GM12878 (cell line): Measurements from ENCODE around the gene PGF. TPM values are rescaled to one million over a fixed set of nuclear protein-coding genes. Genes with fewer than 3 reads are reported as not detected.

ENCODE experiments used
- ATAC-seq: fragments of 200-7000 bp; cut with Tn5 transposase; 3 replicates; pipeline ENCODE4 v1.9.1; 2020; ENCODE audit warnings: mild to moderate bottlenecking, moderate library complexity
- BruUV-seq: library from RNA; stranded (reverse); fragments of 400-500 nt; replicated peaks from 2 replicates; lab custom pipeline; 2021; lab: Mats Ljungman, UMichigan
- CTCF ChIA-PET: fragments of 300-600 bp; sonication (Branson Sonifier 250); formaldehyde crosslinking; extraction: SDS; loops from one replicate; lab custom pipeline; 2021; ENCODE audit warnings: inconsistent platforms; lab: Yijun Ruan, JAX
- POLR2A ChIA-PET: fragments of 350-600 bp; formaldehyde crosslinking; extraction: SDS; loops from one replicate; lab custom pipeline; 2021; ENCODE audit warnings: inconsistent platforms; lab: Charles Lee
- RAD21 ChIA-PET: fragments of 300-600 bp; sonication (Branson Sonifier 250); formaldehyde crosslinking; loops from one replicate; lab custom pipeline; 2023; ENCODE audit warnings: antibody characterized with exemption; ENCODE audit not compliant: unreplicated experiment; lab: Charles Lee
- SMC1A ChIA-PET: fragments of 300-600 bp; sonication (Branson Sonifier 250); formaldehyde crosslinking; loops from one replicate; lab custom pipeline; 2023; ENCODE audit not compliant: unreplicated experiment, uncharacterized antibody; lab: Charles Lee
- DNase-seq: peaks from one replicate; pipeline ENCODE4 v3.0.0-alpha.2; 2011; ENCODE audit warnings: low read depth, low spot score
- FAIRE-seq: peaks from 3 replicates; lab custom pipeline; 2011; peaks lifted over from hg19 to GRCh38; lab: Jason Lieb, UNC
- H2AFZ ChIP-seq: 2 replicates; pipeline ENCODE4 v1.6.0; 2011; ENCODE audit warnings: low read depth, low read length, control low read depth; ENCODE audit not compliant: control insufficient read depth
- H3K27ac ChIP-seq: 2 replicates; pipeline ENCODE4 v1.5.1; 2011; ENCODE audit warnings: control low read depth; ENCODE audit not compliant: control insufficient read depth, insufficient read depth
- H3K27me3 ChIP-seq, 2 experiments: replicated peaks in 1 of 2; 2 replicates each; pipeline versions ENCODE4 v1.6.0 to v1.6.1; 2011; ENCODE audit warnings: low read length in 1 of 2; ENCODE audit not compliant: control insufficient read depth in 2 of 2, insufficient read depth in 2 of 2
- H3K36me3 ChIP-seq, 2 experiments: 2 replicates each; pipeline ENCODE4 v1.5.1; 2011; ENCODE audit warnings: low read length in 1 of 2; ENCODE audit not compliant: control insufficient read depth in 2 of 2, insufficient read depth in 2 of 2
- H3K4me1 ChIP-seq: 2 replicates; pipeline ENCODE4 v1.6.1; 2011; ENCODE audit warnings: mild to moderate bottlenecking, low read length, moderate library complexity, mixed read lengths; ENCODE audit not compliant: control insufficient read depth, insufficient read depth
- H3K4me2 ChIP-seq: 2 replicates; pipeline ENCODE4 v1.6.0; 2011; ENCODE audit warnings: control low read depth; ENCODE audit not compliant: control insufficient read depth, insufficient read depth
- H3K4me3 ChIP-seq: fragments of 200-600 bp; sonication (generic); 2 replicates; pipeline ENCODE4 v1.5.1; 2016
- H3K79me2 ChIP-seq: 2 replicates; pipeline ENCODE4 v1.6.0; 2011; ENCODE audit warnings: low read length; ENCODE audit not compliant: control insufficient read depth, insufficient read depth
- H3K9ac ChIP-seq: 2 replicates; pipeline ENCODE4 v1.8.0; 2011; ENCODE audit warnings: low read length, control low read depth, mixed read lengths; ENCODE audit not compliant: control insufficient read depth, insufficient read depth
- H3K9me3 ChIP-seq: replicated peaks from 3 replicates; pipeline ENCODE4 v1.5.1; 2011; ENCODE audit warnings: mild to moderate bottlenecking, low read length; ENCODE audit not compliant: control insufficient read depth, insufficient read depth
- H4K20me1 ChIP-seq: 2 replicates; pipeline ENCODE4 v1.6.0; 2011; ENCODE audit not compliant: control insufficient read depth, insufficient read depth
- BHLHE40 ChIP-seq, 2 experiments: fragments of 450-650 bp in 1 of 2; IDR thresholded peaks; 2 replicates each; pipeline ENCODE4 v1.6.1; 2011 to 2017; ENCODE audit warnings: low read depth in 2 of 2, borderline replicate concordance in 1 of 2, improper control_type of control experiment in 1 of 2, low read length in 1 of 2, mild to moderate bottlenecking in 1 of 2
- IKZF1 ChIP-seq: fragments of 450-650 bp; conservative IDR thresholded peaks from 2 replicates; pipeline ENCODE4 v1.6.1; 2017; ENCODE audit warnings: antibody characterized with exemption, mild to moderate bottlenecking
- JUND ChIP-seq: IDR thresholded peaks from 2 replicates; pipeline ENCODE4 v1.6.1; 2012; ENCODE audit warnings: low read depth, mild to moderate bottlenecking, low read length, improper control_type of control experiment, moderate library complexity
- MEF2B ChIP-seq: fragments of 450-650 bp; IDR thresholded peaks from 2 replicates; pipeline ENCODE4 v1.6.1; 2018; ENCODE audit warnings: mild to moderate bottlenecking, moderate library complexity; ENCODE audit not compliant: partially characterized antibody, poor library complexity, severe bottlenecking
- MYB ChIP-seq: fragments of 150-350 bp; IDR thresholded peaks from 2 replicates; pipeline ENCODE4 v1.6.1; 2014; ENCODE audit warnings: mild to moderate bottlenecking, low read depth, low read length, borderline replicate concordance
- STAT1 ChIP-seq: fragments of 450-650 bp; conservative IDR thresholded peaks from 2 replicates; pipeline ENCODE4 v1.6.1; 2014; ENCODE audit warnings: antibody characterized with exemption, mild to moderate bottlenecking
- YY1 ChIP-seq: IDR thresholded peaks from 2 replicates; pipeline ENCODE4 v1.6.1; 2011; ENCODE audit warnings: low read depth, mild to moderate bottlenecking, low read length
- ZNF207 ChIP-seq: fragments of 450-650 bp; IDR thresholded peaks from 2 replicates; pipeline ENCODE4 v1.6.1; 2014; ENCODE audit warnings: antibody characterized with exemption, mild to moderate bottlenecking, borderline replicate concordance
- WGBS: methylation state at CpG from one replicate; pipeline ENCODE4 v1.1.6; 2016; ENCODE audit warnings: low lambda C conversion rate; ENCODE audit not compliant: insufficient replicate concordance, insufficient coverage; ENCODE audit errors: missing lambda C conversion rate; 5-methylcytosine and 5-hydroxymethylcytosine counted together
- in situ Hi-C: fragments of 300-500 bp; cut with MboI; formaldehyde crosslinking; loops from 9 replicates; pipeline ENCODE4 v1.14.3; 2018; ENCODE audit warnings: mixed read lengths
- intact Hi-C: fragments of 100-400 bp; cut with micrococcal nuclease; formaldehyde crosslinking; loops from one replicate; pipeline ENCODE4 v1.14.2; 2022; ENCODE audit not compliant: unreplicated experiment
- polyA plus RNA-seq, 11 experiments: library from polyadenylated mRNA; depleted of rRNA in 4 of 11; unstranded in 6 of 11; stranded (reverse) in 5 of 11; fragments of >200 nt; fragmentation: Nextera tagmentation in 4 of 11; fragmentation: Illumina TruSeq in 1 of 11; extraction: Ambion mirVana in 4 of 11; extraction: Trizol in 1 of 11; gene quantifications; 1 replicate in 1 of 11; 2 replicates in 10 of 11; pipeline versions ENCODE4 v1.2.1 to v1.2.3, GENCODE V29; 2011 to 2016; ENCODE audit warnings: inconsistent platforms in 2 of 11, missing spikeins in 2 of 11, low read depth in 1 of 11
- total RNA-seq, 4 experiments: library from RNA; depleted of rRNA in 3 of 4; stranded (reverse); fragments of >200 nt in 3 of 4; fragmentation: Illumina TruSeq in 1 of 4; extraction: Trizol in 1 of 4; gene quantifications; 2 replicates each; pipeline versions ENCODE4 v1.2.1 to v1.2.3, GENCODE V29; 2013 to 2021
- TF ChIP-seq, protein P1 (sequence below): fragments of 450-650 bp; IDR thresholded peaks from 2 replicates; pipeline ENCODE4 v1.6.1; 2017; ENCODE audit warnings: mild to moderate bottlenecking

PGF gene
- total and polyA plus RNA-seq, 10 of the 15 experiments (the other 5 are each of a cell fraction or from before 2014, with no cell fraction given) = 0.11 to 5.5 (median 0.63) TPM

DNA sequence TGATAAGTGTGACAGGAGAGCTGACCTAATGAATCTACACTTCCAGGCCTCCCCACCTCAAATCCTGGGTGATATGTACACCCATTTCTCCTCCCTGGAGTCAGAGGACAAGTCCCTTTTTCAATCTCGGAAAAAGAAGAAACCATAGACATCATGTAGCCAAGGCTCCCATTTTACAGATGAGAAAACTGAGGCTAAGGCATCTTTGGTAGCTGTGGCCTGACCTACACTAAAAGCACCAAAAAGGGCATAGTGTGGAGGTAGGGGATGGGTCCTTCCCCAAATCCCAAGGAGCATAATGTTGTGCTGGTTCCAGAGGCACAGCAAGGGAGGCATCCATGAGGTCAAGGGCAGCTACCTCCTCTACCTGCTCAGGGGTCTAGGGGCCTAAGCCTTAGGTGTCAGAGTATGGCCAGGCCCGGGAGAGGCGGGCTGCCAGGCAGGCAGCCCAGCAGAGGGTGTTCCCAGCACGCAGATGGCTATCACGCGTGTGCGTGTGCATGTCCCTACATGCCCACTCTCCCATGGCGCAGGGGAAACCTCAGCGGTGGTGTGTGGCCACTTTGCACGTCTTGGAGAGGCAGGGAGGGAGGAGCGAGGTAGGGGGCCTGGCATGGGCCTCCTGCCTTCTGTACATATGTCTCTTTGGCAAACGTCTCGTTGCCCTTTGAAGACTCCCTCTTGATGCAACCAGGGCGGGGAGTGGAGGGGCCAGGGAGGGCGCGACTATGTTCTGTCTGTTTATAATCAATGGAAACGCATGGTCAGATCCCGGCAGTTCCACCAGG is 2.5 kb downstream of the PGF start:
- intact Hi-C loops (no loop called here), in situ Hi-C loops (no loop called here)
- CTCF ChIA-PET = interaction anchor here (0.6 to 3.4 kb wide), 5 partner anchors 83 to 370 kb away, joined by 3 to 18 read pairs (median 4); no protein-coding TSS in a partner anchor
- FAIRE-seq = no peak
- Histone ChIP-seq H3K36me3 (no peaks in the 10 kb centered on the region), H3K4me1 (no peaks in the 10 kb centered on the region), H3K27ac (no peak overlapping the region), H3K79me2 (no peaks in the 10 kb centered on the region), H4K20me1 (no peaks in the 10 kb centered on the region), H2AFZ (no peak overlapping the region), H3K9ac (no peak overlapping the region), H3K4me3 (no peak overlapping the region), H3K4me2 (no peak overlapping the region), H3K27me3 (no peaks in the 10 kb centered on the region; a peak in 2 of 4 replicates), H3K9me3 (no peaks in the 10 kb centered on the region)
- ATAC-seq = peak; percentile 16; the same call in 2 of the 3 replicates
- SMC1A ChIA-PET = interaction anchor here (0.6 to 1.2 kb wide), 6 partner anchors 9 to 135 kb away, joined by 3 to 5 read pairs (median 4); no protein-coding TSS in a partner anchor
- TF ChIP-seq IKZF1 (0 out of 2 replicates have a peak, but pooled peaks have one; percentile 17), STAT1 (no peak), ZNF207 (no peak), MEF2B (no peak), BHLHE40 (IDR thresholded peaks at IDR 0.05; ENCODE audit: borderline replicate concordance in 1 of 2, low read depth in 2 of 2, low read length in 1 of 2) (peak in 1 of 2 experiments; percentile 55; a peak in 2 of 4 replicates), YY1 (no peak), JUND (no peak), MYB (no peak)
- TF ChIP-seq, protein P1, sequence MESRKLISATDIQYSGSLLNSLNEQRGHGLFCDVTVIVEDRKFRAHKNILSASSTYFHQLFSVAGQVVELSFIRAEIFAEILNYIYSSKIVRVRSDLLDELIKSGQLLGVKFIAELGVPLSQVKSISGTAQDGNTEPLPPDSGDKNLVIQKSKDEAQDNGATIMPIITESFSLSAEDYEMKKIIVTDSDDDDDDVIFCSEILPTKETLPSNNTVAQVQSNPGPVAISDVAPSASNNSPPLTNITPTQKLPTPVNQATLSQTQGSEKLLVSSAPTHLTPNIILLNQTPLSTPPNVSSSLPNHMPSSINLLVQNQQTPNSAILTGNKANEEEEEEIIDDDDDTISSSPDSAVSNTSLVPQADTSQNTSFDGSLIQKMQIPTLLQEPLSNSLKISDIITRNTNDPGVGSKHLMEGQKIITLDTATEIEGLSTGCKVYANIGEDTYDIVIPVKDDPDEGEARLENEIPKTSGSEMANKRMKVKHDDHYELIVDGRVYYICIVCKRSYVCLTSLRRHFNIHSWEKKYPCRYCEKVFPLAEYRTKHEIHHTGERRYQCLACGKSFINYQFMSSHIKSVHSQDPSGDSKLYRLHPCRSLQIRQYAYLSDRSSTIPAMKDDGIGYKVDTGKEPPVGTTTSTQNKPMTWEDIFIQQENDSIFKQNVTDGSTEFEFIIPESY = 0 out of 2 replicates have a peak, but pooled peaks have one; percentile 35
- no TSS peak for BruUV-seq
- RAD21 ChIA-PET = interaction anchor here (1.0 to 1.8 kb wide), 3 partner anchors 10 to 136 kb away, joined by 3 to 6 read pairs (median 3); no protein-coding TSS in a partner anchor
- no peak for DNase-seq
- WGBS = 77% methylated on average over 17 of the region's 18 CpGs
- POLR2A ChIA-PET = interaction anchor here (0.9 kb wide), 1 partner anchor 11 kb away, joined by 3 read pairs; no protein-coding TSS in a partner anchor
